ENCODE measurements around the gene KIAA0513. TPM values are rescaled to one million over a fixed set of nuclear protein-coding genes. Genes with fewer than 3 reads are reported as not detected.
A peak's percentile ranks its signal among the peaks of the same experiment; 100 is the strongest.

The KIAA0513 gene
- total RNA-seq, 4 donors from 2014 or later = 17.7 to 52.0 (median 23.9) TPM

DNA sequence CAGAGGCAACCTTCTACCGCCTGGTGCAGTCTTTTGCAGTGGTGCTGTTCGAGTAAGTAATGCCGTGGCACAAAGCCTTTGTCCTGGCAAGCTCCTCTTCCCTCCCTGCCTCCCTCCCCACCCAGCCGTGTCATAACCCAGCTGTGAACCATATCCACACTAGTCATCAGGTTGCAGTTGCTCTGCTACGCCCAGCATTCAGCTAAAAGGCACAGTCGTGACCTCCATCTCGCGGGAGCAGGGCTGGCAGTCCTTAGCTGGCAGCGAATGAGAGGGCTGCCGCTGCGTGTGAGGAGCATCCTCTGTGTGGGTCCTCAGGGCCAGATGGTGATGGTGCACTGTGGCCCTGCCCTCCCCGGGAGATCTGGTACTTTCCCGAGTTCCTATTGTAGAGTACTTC, 45.4 kb downstream of the KIAA0513 start:
- peaks cover 0 to 68% (median 0%) of the 10 kb centered on the region in 3 donors for H3K36me3 ChIP-seq
- no peak overlapping the region for H3K27ac ChIP-seq
- H3K4me3 ChIP-seq = no peak overlapping the region
- TF ChIP-seq POLR2A (IDR thresholded peaks at IDR 0.05) = no peak
- TF ChIP-seq, protein P1, sequence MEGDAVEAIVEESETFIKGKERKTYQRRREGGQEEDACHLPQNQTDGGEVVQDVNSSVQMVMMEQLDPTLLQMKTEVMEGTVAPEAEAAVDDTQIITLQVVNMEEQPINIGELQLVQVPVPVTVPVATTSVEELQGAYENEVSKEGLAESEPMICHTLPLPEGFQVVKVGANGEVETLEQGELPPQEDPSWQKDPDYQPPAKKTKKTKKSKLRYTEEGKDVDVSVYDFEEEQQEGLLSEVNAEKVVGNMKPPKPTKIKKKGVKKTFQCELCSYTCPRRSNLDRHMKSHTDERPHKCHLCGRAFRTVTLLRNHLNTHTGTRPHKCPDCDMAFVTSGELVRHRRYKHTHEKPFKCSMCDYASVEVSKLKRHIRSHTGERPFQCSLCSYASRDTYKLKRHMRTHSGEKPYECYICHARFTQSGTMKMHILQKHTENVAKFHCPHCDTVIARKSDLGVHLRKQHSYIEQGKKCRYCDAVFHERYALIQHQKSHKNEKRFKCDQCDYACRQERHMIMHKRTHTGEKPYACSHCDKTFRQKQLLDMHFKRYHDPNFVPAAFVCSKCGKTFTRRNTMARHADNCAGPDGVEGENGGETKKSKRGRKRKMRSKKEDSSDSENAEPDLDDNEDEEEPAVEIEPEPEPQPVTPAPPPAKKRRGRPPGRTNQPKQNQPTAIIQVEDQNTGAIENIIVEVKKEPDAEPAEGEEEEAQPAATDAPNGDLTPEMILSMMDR (IDR thresholded peaks at IDR 0.05) = no peak
- H3K27me3 ChIP-seq = no peaks in the 10 kb centered on the region
- no peak for DNase-seq
- H3K9me3 ChIP-seq = no peaks in the 10 kb centered on the region
- no peaks in the 10 kb centered on the region for H3K4me1 ChIP-seq

GRCh38 chr16:85074225-85074914, 46.8 kb downstream of the KIAA0513 start:
- TF ChIP-seq, protein P1 (IDR thresholded peaks at IDR 0.05) = no peak
- TF ChIP-seq POLR2A (IDR thresholded peaks at IDR 0.05) = no peak
- Histone ChIP-seq H3K4me1 (no peaks in the 10 kb centered on the region), H3K36me3 (peaks cover 0 to 69% (median 0%) of the 10 kb centered on the region in 3 donors), H3K4me3 (no peak overlapping the region), H3K27ac (no peak overlapping the region), H3K27me3 (no peaks in the 10 kb centered on the region), H3K9me3 (no peaks in the 10 kb centered on the region)
- DNase-seq = no peak

DNA sequence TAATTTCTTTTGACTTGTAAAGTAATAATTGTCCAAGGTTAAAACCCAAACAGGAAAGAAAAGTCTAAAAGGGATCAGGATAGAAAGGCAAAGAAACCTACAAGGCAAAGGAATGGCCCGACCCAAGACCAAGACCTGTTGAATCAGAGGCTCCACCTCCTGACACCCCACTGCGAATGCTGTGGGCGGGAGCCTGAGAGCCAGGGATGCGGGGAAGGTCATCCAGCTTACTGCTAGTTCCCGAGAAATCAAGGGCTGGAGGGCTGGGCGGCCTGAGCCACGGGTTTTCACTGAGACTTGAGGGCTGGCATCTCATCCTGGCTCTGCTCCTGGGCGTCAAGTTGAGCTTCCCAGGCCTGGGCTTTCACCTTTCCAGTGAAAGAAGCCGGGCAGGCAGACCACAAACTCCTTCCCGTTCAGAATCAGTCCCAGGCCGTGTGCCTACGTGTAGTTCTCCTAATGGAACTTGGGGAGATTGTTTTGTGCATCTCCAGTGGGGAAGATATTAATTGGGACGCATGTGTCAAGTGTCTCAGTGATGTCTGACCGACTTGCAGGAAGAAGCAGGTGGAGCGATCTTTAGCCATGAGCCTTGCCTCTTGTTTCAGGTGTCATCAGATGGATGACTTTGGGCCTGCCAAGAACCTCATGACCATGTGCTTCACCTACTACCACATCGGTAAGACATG, 47.8 kb downstream of the KIAA0513 start:
- no peak for DNase-seq
- no peaks in the 10 kb centered on the region for H3K9me3 ChIP-seq
- H3K4me1 ChIP-seq = no peaks in the 10 kb centered on the region
- no peak overlapping the region for H3K27ac ChIP-seq
- no peak overlapping the region for H3K4me3 ChIP-seq
- H3K36me3 ChIP-seq = peaks cover 0 to 65% (median 0%) of the 10 kb centered on the region in 3 donors
- TF ChIP-seq, protein P1 (IDR thresholded peaks at IDR 0.05) = no peak
- TF ChIP-seq POLR2A (IDR thresholded peaks at IDR 0.05) = no peak
- no peaks in the 10 kb centered on the region for H3K27me3 ChIP-seq

DNA sequence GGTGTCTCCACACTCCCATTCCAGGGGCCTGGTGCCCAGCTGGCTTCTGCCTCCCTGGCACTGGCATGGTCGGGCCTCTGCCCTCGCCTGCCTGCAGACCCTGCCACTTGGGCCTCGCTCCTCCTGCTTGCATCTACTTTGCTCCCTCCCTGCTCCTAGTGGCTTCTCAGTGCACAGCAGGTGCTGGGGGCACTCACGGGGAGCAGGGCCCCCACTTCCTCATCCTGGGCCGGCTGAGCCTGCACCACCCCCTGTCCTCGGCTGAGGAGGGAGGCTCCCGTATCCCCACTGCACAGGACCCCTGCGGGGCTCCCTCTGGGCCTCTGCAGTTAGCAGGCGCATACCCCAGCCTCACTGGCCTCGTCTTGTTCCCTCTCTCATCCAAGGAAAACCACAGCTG, 49.4 kb downstream of the KIAA0513 start:
- no peak overlapping the region for H3K27ac ChIP-seq
- no peak for DNase-seq
- H3K4me3 ChIP-seq = no peak overlapping the region
- H3K9me3 ChIP-seq = no peaks in the 10 kb centered on the region
- TF ChIP-seq POLR2A (IDR thresholded peaks at IDR 0.05) = no peak
- TF ChIP-seq, protein P1 (IDR thresholded peaks at IDR 0.05) = peak in 1 of 6 experiments; percentile 8
- no peaks in the 10 kb centered on the region for H3K4me1 ChIP-seq
- peaks cover 0 to 57% (median 0%) of the 10 kb centered on the region in 3 donors for H3K36me3 ChIP-seq
- no peaks in the 10 kb centered on the region for H3K27me3 ChIP-seq

GRCh38 chr16:85077576-85078125, 50.1 kb downstream of the KIAA0513 start:
- no peaks in the 10 kb centered on the region for H3K9me3 ChIP-seq
- DNase-seq = no peak
- TF ChIP-seq, protein P1 (IDR thresholded peaks at IDR 0.05) = no peak
- no peak for TF ChIP-seq POLR2A (IDR thresholded peaks at IDR 0.05)
- no peak overlapping the region for H3K4me3 ChIP-seq
- H3K27ac ChIP-seq = no peak overlapping the region
- peaks cover 0 to 53% (median 0%) of the 10 kb centered on the region in 3 donors for H3K36me3 ChIP-seq
- H3K27me3 ChIP-seq = no peaks in the 10 kb centered on the region
- H3K4me1 ChIP-seq = no peaks in the 10 kb centered on the region

Measured in Peyer's patch (tissue), 4 donors.